HepG2 (cell line): ENCODE data around the gene NPB. TPM values are rescaled to one million over a fixed set of nuclear protein-coding genes. Genes with fewer than 3 reads are reported as not detected.

Experiments used
- CHD4 ChIP-seq: fragments of 200-600 bp; sonication (generic); IDR thresholded peaks from 2 replicates; pipeline ENCODE4 v1.7.0; 2017; ENCODE audit warnings: mild to moderate bottlenecking, low read length, borderline replicate concordance
- GABPB1 ChIP-seq: IDR thresholded peaks from 2 replicates; pipeline ENCODE4 v1.6.1; 2016; ENCODE audit warnings: mild to moderate bottlenecking, missing genetic modification reagents, moderate library complexity, missing compliant biosample characterization
- HNF4A ChIP-seq: sonication (generic); formaldehyde crosslinking; IDR thresholded peaks from 2 replicates; pipeline ENCODE4 v1.4.0; 2020; ENCODE audit warnings: missing genetic modification reagents
- HOXA3 ChIP-seq: sonication (generic); formaldehyde crosslinking; IDR thresholded peaks from 2 replicates; pipeline ENCODE4 v1.5.0; 2020; ENCODE audit warnings: missing genetic modification reagents
- MED1 ChIP-seq: sonication (generic); formaldehyde crosslinking; IDR thresholded peaks from 2 replicates; pipeline ENCODE4 v1.4.0; 2020; ENCODE audit warnings: missing genetic modification reagents
- ZFAT ChIP-seq: sonication (generic); formaldehyde crosslinking; conservative IDR thresholded peaks from 2 replicates; pipeline ENCODE4 v1.8.1; 2023; ENCODE audit warnings: missing genetic modification reagents, inconsistent platforms
- ZNF326 ChIP-seq: sonication (generic); formaldehyde crosslinking; IDR thresholded peaks from 2 replicates; pipeline ENCODE4 v1.4.0; 2020; ENCODE audit warnings: missing genetic modification reagents, borderline replicate concordance
- ZNF451 ChIP-seq: sonication (generic); formaldehyde crosslinking; IDR thresholded peaks from 2 replicates; pipeline ENCODE4 v1.5.0; 2020; ENCODE audit warnings: mild to moderate bottlenecking, missing genetic modification reagents
- ZNF460 ChIP-seq: sonication (generic); formaldehyde crosslinking; IDR thresholded peaks from 2 replicates; pipeline ENCODE4 v1.5.1; 2020; ENCODE audit warnings: missing genetic modification reagents, mild to moderate bottlenecking, borderline replicate concordance
- ZNF780A ChIP-seq: sonication (generic); formaldehyde crosslinking; IDR thresholded peaks from 2 replicates; pipeline ENCODE4 v1.8.0; 2022; ENCODE audit warnings: mild to moderate bottlenecking, missing genetic modification reagents, moderate library complexity
- ZNF781 ChIP-seq: sonication (generic); formaldehyde crosslinking; IDR thresholded peaks from 2 replicates; pipeline ENCODE4 v1.5.1; 2020; ENCODE audit warnings: borderline replicate concordance, mild to moderate bottlenecking, missing genetic modification reagents; ENCODE audit errors: not compliant biosample characterization
- ZSCAN21 ChIP-seq: sonication (generic); formaldehyde crosslinking; IDR thresholded peaks from 2 replicates; pipeline ENCODE4 v1.8.0; 2022; ENCODE audit warnings: mild to moderate bottlenecking, missing genetic modification reagents, moderate library complexity, borderline replicate concordance
- polyA plus RNA-seq, 8 experiments: library from polyadenylated mRNA; depleted of rRNA in 3 of 8; stranded (reverse) in 7 of 8; unstranded in 1 of 8; fragments of >200 nt; fragmentation: Illumina TruSeq in 4 of 8; extraction: Trizol in 4 of 8; gene quantifications; 2 replicates each; pipeline versions ENCODE4 v1.2.1 to v1.2.3, GENCODE V29; 2011 to 2016; ENCODE audit warnings: low read depth in 4 of 8, missing spikeins in 1 of 8, mixed read lengths in 1 of 8; ENCODE audit not compliant: insufficient read depth in 1 of 8
- total RNA-seq, 5 experiments: library from RNA; depleted of rRNA; stranded (reverse); fragments of >200 nt; fragmentation: Illumina TruSeq; extraction: Trizol; gene quantifications; 2 replicates each; pipeline ENCODE4 v1.2.3, GENCODE V29; 2016; ENCODE audit warnings: low read depth in 1 of 5
- TF ChIP-seq, protein P1 (sequence below), 2 experiments: sonication (generic) in 1 of 2; formaldehyde crosslinking in 1 of 2; IDR thresholded peaks; 2 replicates each; pipeline versions ENCODE4 v1.4.0 to v1.6.1; 2018 to 2020; ENCODE audit warnings: missing genetic modification reagents in 2 of 2, borderline replicate concordance in 1 of 2, low read depth in 1 of 2, mild to moderate bottlenecking in 1 of 2, missing biosample characterization in 1 of 2
- TF ChIP-seq, protein P2 (sequence below): sonication (generic); formaldehyde crosslinking; IDR thresholded peaks from 2 replicates; pipeline ENCODE4 v1.8.1; 2023; ENCODE audit warnings: mild to moderate bottlenecking, missing genetic modification reagents, borderline replicate concordance
- TF ChIP-seq, protein P3 (sequence below): sonication (generic); formaldehyde crosslinking; IDR thresholded peaks from 2 replicates; pipeline ENCODE4 v1.4.0; 2020; ENCODE audit warnings: missing genetic modification reagents, borderline replicate concordance
- TF ChIP-seq, protein P4 (sequence below): sonication (generic); formaldehyde crosslinking; IDR thresholded peaks from 2 replicates; pipeline ENCODE4 v1.4.0; 2020; ENCODE audit warnings: mild to moderate bottlenecking, missing genetic modification reagents
- TF ChIP-seq, protein P5 (sequence below): sonication (generic); formaldehyde crosslinking; IDR thresholded peaks from 2 replicates; pipeline ENCODE4 v1.4.0; 2020; ENCODE audit warnings: missing genetic modification reagents

NPB gene
- total and polyA plus RNA-seq, 2 of the 13 experiments (the other 11 are each of a cell fraction or from before 2014, with no cell fraction given) = 0.11 to 0.93 TPM

DNA sequence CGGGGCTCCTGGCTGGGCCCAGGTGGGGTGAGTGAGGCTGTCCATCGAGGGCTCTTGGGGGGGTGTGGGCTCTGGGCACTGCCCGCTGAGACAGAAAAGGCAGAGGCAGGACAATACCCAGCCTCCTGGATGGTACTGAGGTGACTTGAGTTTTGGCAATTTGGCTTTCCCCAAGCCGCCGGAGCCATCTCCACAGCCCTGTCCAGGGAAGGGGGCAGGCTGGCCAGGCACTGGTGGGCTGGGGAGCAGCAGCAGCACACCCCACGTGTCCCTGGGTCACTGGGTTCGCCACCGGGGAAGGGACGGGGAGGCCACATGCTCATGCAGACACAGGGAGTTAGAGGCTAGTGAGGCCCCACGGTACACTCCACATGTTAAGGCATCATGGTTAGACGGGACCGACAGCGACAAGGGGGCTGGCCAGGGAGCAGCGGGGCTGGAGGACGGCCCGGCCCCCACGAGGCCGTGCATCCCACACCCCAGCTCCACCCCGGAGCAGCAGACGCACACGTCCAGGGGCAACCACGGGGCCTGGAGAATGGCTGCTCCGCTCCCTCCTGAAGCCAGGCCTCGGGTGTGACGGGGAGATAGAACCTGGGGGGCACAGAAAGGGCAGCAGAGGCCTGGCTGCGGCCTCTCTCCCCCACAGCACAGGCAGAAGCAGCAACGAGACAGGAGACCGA, 33.9 kb upstream of the NPB start (continued):
- TF ChIP-seq, protein P1, sequence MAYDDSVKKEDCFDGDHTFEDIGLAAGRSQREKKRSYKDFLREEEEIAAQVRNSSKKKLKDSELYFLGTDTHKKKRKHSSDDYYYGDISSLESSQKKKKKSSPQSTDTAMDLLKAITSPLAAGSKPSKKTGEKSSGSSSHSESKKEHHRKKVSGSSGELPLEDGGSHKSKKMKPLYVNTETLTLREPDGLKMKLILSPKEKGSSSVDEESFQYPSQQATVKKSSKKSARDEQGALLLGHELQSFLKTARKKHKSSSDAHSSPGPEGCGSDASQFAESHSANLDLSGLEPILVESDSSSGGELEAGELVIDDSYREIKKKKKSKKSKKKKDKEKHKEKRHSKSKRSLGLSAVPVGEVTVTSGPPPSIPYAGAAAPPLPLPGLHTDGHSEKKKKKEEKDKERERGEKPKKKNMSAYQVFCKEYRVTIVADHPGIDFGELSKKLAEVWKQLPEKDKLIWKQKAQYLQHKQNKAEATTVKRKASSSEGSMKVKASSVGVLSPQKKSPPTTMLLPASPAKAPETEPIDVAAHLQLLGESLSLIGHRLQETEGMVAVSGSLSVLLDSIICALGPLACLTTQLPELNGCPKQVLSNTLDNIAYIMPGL (CRISPR knock-in tag; IDR thresholded peaks at IDR 0.05; ENCODE audit: borderline replicate concordance in 1 of 2, low read depth in 1 of 2) = 0 out of 4 replicates have a peak, but pooled peaks of 1 of the 2 experiments have one; percentile 40
- no peak for TF ChIP-seq HNF4A (CRISPR knock-in tag)
- TF ChIP-seq ZNF780A (CRISPR knock-in tag) = no peak
- TF ChIP-seq, protein P2, sequence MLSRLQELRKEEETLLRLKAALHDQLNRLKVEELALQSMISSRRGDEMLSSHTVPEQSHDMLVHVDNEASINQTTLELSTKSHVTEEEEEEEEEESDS = no peak
- no peak for TF ChIP-seq CHD4
- TF ChIP-seq, protein P3, sequence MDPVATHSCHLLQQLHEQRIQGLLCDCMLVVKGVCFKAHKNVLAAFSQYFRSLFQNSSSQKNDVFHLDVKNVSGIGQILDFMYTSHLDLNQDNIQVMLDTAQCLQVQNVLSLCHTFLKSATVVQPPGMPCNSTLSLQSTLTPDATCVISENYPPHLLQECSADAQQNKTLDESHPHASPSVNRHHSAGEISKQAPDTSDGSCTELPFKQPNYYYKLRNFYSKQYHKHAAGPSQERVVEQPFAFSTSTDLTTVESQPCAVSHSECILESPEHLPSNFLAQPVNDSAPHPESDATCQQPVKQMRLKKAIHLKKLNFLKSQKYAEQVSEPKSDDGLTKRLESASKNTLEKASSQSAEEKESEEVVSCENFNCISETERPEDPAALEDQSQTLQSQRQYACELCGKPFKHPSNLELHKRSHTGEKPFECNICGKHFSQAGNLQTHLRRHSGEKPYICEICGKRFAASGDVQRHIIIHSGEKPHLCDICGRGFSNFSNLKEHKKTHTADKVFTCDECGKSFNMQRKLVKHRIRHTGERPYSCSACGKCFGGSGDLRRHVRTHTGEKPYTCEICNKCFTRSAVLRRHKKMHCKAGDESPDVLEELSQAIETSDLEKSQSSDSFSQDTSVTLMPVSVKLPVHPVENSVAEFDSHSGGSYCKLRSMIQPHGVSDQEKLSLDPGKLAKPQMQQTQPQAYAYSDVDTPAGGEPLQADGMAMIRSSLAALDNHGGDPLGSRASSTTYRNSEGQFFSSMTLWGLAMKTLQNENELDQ (CRISPR knock-in tag) = no peak
- no peak for TF ChIP-seq ZNF781 (CRISPR knock-in tag)
- TF ChIP-seq, protein P4, sequence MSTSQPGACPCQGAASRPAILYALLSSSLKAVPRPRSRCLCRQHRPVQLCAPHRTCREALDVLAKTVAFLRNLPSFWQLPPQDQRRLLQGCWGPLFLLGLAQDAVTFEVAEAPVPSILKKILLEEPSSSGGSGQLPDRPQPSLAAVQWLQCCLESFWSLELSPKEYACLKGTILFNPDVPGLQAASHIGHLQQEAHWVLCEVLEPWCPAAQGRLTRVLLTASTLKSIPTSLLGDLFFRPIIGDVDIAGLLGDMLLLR (CRISPR knock-in tag) = no peak
- TF ChIP-seq ZNF460 = no peak
- TF ChIP-seq HOXA3 (CRISPR knock-in tag) = peak; percentile 11; the same call in 1 of the 2 replicates
- peak; percentile 91; the same call in 1 of the 2 replicates for TF ChIP-seq ZNF326 (CRISPR knock-in tag)
- peak; percentile 9; the same call in 1 of the 2 replicates for TF ChIP-seq ZSCAN21 (CRISPR knock-in tag)
- peak; percentile 31; the same call in 1 of the 2 replicates for TF ChIP-seq GABPB1 (CRISPR knock-in tag)
- TF ChIP-seq, protein P5, sequence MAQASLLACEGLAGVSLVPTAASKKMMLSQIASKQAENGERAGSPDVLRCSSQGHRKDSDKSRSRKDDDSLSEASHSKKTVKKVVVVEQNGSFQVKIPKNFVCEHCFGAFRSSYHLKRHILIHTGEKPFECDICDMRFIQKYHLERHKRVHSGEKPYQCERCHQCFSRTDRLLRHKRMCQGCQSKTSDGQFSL (CRISPR knock-in tag) = peak; percentile 26; the same call in 1 of the 2 replicates
- TF ChIP-seq ZFAT (CRISPR knock-in tag) = no peak
- no peak for TF ChIP-seq ZNF451 (CRISPR knock-in tag)
- TF ChIP-seq MED1 (CRISPR knock-in tag) = 0 out of 2 replicates have a peak, but pooled peaks have one; percentile 16
